ENCODE measurements around the gene FBXO48.

The FBXO48 gene

GRCh38 chr2:68487773-68488355 lies 20.8 kb upstream of the FBXO48 start:
- in situ Hi-C loops (cut with MboI; ENCODE audit: low sequenced_read_pairs) = no loop called here
- DNase-seq (ENCODE audit: low spot score in 2 of 2) = peak in 1 of 2 experiments; percentile 51
- no peak overlapping the region for H3K4me3 ChIP-seq
- H3K27me3 ChIP-seq (ENCODE audit: low read depth) = no peaks in the 10 kb centered on the region; the same call in 1 of the 2 replicates
- no peaks in the 10 kb centered on the region for H3K9me3 ChIP-seq
- H3K4me1 ChIP-seq = no peaks in the 10 kb centered on the region
- no peaks in the 10 kb centered on the region for H3K36me3 ChIP-seq (replicated peaks)

- no peaks in the 10 kb centered on the region for H3K9me3 ChIP-seq
- in situ Hi-C loops (cut with MboI; ENCODE audit: low sequenced_read_pairs) = no loop called here
These were observed 15.9 kb upstream of the FBXO48 start for GRCh38 chr2:68483011-68483410.

GRCh38 chr2:68482296-68482820 lies 15.3 kb upstream of the FBXO48 start:
- no peaks in the 10 kb centered on the region; the same call in 1 of the 2 replicates for H3K27me3 ChIP-seq (ENCODE audit: low read depth)
- no peak for DNase-seq (ENCODE audit: low spot score in 2 of 2)
- no peaks in the 10 kb centered on the region for H3K36me3 ChIP-seq (replicated peaks)
- no peaks in the 10 kb centered on the region for H3K9me3 ChIP-seq
- in situ Hi-C loops (cut with MboI; ENCODE audit: low sequenced_read_pairs) = no loop called here
- no peak overlapping the region for H3K4me3 ChIP-seq
- no peaks in the 10 kb centered on the region for H3K4me1 ChIP-seq

More at GRCh38 chr2:68483011-68483410, 15.9 kb upstream of the FBXO48 start:
- H3K4me1 ChIP-seq = no peaks in the 10 kb centered on the region
- DNase-seq (ENCODE audit: low spot score in 2 of 2) = no peak
- H3K27me3 ChIP-seq (ENCODE audit: low read depth) = no peaks in the 10 kb centered on the region; the same call in 1 of the 2 replicates
- H3K36me3 ChIP-seq (replicated peaks) = no peaks in the 10 kb centered on the region
- no peak overlapping the region for H3K4me3 ChIP-seq

DNA sequence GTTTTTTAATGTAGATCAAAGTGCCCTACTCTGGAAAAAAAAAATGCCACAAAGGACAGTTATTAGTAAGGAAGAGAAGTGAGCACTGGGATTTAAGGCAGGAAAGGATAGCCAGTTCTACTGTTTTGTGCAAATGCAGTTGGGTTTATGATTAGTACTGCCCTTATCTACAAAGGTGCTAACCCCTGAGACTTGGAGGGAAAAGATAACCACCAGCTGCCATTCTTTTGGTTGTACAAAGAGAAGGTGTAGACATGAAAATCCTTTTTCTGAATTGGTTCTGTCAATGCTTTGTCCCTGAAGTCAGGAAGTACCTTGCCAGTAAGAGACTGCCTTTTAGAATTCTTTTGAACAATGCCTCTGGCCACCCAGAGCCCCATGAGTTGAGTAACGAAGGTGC lies 11.6 kb upstream of the FBXO48 start:
- Histone ChIP-seq H3K4me3 (no peak overlapping the region), H3K36me3 (replicated peaks) (no peaks in the 10 kb centered on the region), H3K27me3 (ENCODE audit: low read depth) (no peaks in the 10 kb centered on the region), H3K9me3 (no peaks in the 10 kb centered on the region), H3K4me1 (no peaks in the 10 kb centered on the region)
- in situ Hi-C loops (cut with MboI; ENCODE audit: low sequenced_read_pairs) = no loop called here
- no peak for DNase-seq (ENCODE audit: low spot score in 2 of 2)

DNA sequence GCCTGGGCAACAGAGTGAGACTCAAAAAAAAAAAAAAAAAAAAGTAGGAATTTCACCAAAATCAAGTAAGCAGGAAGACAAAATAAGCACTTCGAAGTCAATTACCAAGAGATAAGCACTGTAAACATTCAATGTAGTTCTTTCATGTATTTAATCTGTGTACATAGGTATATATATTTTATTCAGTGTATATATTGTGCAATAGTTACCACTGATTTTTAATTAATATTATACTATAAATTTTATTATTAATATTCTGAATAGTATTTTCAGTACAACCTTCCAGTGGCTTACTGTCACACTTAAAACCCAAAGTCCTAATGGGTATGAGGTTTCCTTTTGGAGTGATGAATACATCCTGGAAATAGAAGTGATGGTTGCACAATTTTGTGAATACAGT lies 9.4 kb upstream of the FBXO48 start:
- Histone ChIP-seq H3K4me1 (no peaks in the 10 kb centered on the region), H3K36me3 (replicated peaks) (no peaks in the 10 kb centered on the region), H3K9me3 (no peaks in the 10 kb centered on the region), H3K27me3 (ENCODE audit: low read depth) (no peaks in the 10 kb centered on the region), H3K4me3 (no peak overlapping the region)
- in situ Hi-C loops (cut with MboI; ENCODE audit: low sequenced_read_pairs) = no loop called here
- DNase-seq (ENCODE audit: low spot score in 2 of 2) = no peak

GRCh38 chr2:68475576-68475975 lies 8.5 kb upstream of the FBXO48 start:
- H3K36me3 ChIP-seq (replicated peaks) = no peaks in the 10 kb centered on the region
- H3K27me3 ChIP-seq (ENCODE audit: low read depth) = no peaks in the 10 kb centered on the region
- H3K4me1 ChIP-seq = no peaks in the 10 kb centered on the region
- H3K9me3 ChIP-seq = no peaks in the 10 kb centered on the region
- DNase-seq (ENCODE audit: low spot score in 2 of 2) = no peak
- in situ Hi-C loops (cut with MboI; ENCODE audit: low sequenced_read_pairs) = no loop called here
- H3K4me3 ChIP-seq = no peak overlapping the region

DNA sequence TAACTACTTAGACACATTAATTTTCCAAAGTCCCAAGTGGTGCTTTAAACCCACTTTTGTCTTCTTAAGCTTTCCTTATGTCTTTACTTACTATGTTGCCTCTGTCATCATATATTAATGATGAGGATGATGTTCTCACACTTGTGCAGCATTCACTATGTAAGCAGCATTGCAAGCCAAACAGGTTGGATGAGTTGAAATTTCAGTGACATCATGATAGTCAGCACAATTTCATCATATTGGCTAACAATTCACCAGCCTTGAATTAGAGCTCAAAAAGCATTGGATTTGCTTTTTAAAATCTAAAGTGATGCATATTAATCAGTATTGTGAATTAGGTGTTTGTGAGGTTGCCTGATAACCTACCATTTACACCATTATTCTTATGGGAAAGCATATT lies 8.0 kb upstream of the FBXO48 start:
- H3K4me1 ChIP-seq = 0 out of 2 replicates have a peak, but pooled peaks cover 1% of the 10 kb centered on the region
- DNase-seq (ENCODE audit: low spot score in 2 of 2) = no peak
- in situ Hi-C loops (cut with MboI; ENCODE audit: low sequenced_read_pairs) = no loop called here

DNA sequence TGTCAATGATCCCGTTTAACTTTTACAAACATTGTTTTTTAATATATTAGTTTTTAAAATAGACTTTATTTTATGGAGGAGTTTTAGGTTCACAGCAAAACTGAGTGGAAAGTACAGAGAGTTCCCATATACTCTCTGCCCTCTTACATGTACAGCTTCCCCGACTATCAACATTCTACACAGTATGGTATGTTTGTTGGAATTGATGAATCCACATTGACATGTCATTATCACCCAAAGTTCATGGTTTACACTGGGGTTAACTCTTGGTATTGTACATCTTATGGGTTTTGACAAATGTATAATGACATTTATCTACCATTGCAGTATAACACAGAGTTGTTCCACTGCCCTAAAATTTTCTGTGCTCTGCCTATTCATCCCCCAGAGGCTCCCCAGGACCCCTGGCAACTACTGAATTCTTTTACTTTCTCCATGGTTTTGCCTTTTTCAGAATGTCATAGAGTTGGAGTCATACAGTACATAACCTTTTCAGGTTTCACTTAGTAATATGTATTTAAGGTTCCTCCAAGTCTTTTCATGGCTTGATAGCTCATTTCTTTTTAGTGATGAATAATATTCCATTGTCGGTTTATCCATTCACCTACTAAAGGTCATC lies 5.8 kb upstream of the FBXO48 start:
- H3K27me3 ChIP-seq (ENCODE audit: low read depth) = no peaks in the 10 kb centered on the region
- no peak for DNase-seq (ENCODE audit: low spot score in 2 of 2)
- no peaks in the 10 kb centered on the region for H3K36me3 ChIP-seq (replicated peaks)
- no peaks in the 10 kb centered on the region for H3K9me3 ChIP-seq
- H3K4me3 ChIP-seq = no peak overlapping the region
- in situ Hi-C loops (cut with MboI; ENCODE audit: low sequenced_read_pairs) = loop anchor here (25.0 kb wide), 2 partner anchors 264 to 839 kb away; partner anchors contain the start of gene ARHGAP25
- peaks cover 15% of the 10 kb centered on the region for H3K4me1 ChIP-seq

More for the DNA sequence above, 8.0 kb upstream of the FBXO48 start:
- Histone ChIP-seq H3K4me3 (no peak overlapping the region), H3K9me3 (no peaks in the 10 kb centered on the region), H3K36me3 (replicated peaks) (no peaks in the 10 kb centered on the region), H3K27me3 (ENCODE audit: low read depth) (no peaks in the 10 kb centered on the region)

- H3K9me3 ChIP-seq = no peaks in the 10 kb centered on the region
- in situ Hi-C loops (cut with MboI; ENCODE audit: low sequenced_read_pairs) = loop anchor here (25.0 kb wide), 2 partner anchors 266 to 841 kb away; partner anchors contain the start of gene ARHGAP25
- peaks cover 15% of the 10 kb centered on the region for H3K4me1 ChIP-seq
- no peak for DNase-seq (ENCODE audit: low spot score in 2 of 2)
- H3K27me3 ChIP-seq (ENCODE audit: low read depth) = no peaks in the 10 kb centered on the region
- H3K36me3 ChIP-seq (replicated peaks) = no peaks in the 10 kb centered on the region
- H3K4me3 ChIP-seq = no peak overlapping the region
These were observed 4.3 kb upstream of the FBXO48 start for GRCh38 chr2:68471385-68471784.

GRCh38 chr2:68469935-68470334 lies 2.8 kb upstream of the FBXO48 start:
- DNase-seq (ENCODE audit: low spot score in 2 of 2) = peak in 1 of 2 experiments; percentile 60
- Histone ChIP-seq H3K36me3 (replicated peaks) (no peaks in the 10 kb centered on the region), H3K9me3 (no peaks in the 10 kb centered on the region), H3K4me1 (peaks cover 15% of the 10 kb centered on the region), H3K4me3 (no peak overlapping the region), H3K27me3 (ENCODE audit: low read depth) (no peaks in the 10 kb centered on the region)
- in situ Hi-C loops (cut with MboI; ENCODE audit: low sequenced_read_pairs) = loop anchor here (10.0 to 25.0 kb wide), 3 partner anchors 267 to 842 kb away; partner anchors contain the start of gene ARHGAP25

DNA sequence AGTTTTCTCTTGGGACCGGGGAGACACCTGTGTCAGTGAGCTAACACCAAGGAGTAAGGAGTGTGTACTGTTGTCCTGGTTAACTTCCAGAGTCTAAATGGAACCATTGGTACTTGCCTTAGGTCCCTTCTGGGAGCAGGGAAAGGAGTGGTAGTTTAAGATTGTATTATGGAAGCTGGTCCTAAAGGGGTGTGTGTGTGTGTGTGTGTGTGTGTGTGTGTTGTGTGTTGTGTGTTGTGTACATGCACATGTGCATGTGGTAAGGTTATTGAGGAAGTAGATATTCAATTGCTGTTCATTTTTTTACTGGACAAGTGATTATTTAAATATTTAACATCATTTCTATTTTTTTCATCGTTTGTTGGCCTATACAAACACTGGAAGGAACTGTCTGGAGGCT lies 1.7 kb upstream of the FBXO48 start:
- H3K9me3 ChIP-seq = no peaks in the 10 kb centered on the region
- H3K36me3 ChIP-seq (replicated peaks) = no peaks in the 10 kb centered on the region; the same call in 1 of the 2 replicates
- H3K4me3 ChIP-seq = no peak overlapping the region
- H3K27me3 ChIP-seq (ENCODE audit: low read depth) = no peaks in the 10 kb centered on the region
- in situ Hi-C loops (cut with MboI; ENCODE audit: low sequenced_read_pairs) = loop anchor here (10.0 to 25.0 kb wide), 3 partner anchors 268 to 844 kb away; partner anchors contain the start of gene ARHGAP25
- no peak for DNase-seq (ENCODE audit: low spot score in 2 of 2)
- peaks cover 15% of the 10 kb centered on the region for H3K4me1 ChIP-seq

DNA sequence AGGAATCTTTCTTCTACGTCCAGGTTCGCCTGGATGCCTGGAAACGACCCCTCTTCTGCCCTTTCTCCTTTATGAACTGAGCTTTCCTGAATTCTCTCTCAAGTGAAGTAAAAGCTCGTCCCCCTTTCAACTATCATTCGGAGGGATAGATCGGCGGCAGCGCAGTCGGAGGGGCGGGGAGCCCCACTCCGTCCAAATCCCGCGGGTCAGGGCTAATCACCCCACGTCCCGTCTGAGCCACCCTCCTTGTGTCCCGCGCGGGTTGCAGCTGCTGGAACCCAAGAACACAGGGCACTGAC lies 367 bp downstream of the FBXO48 start:
- Histone ChIP-seq H3K4me1 (peaks cover 15% of the 10 kb centered on the region), H3K27me3 (ENCODE audit: low read depth) (no peaks in the 10 kb centered on the region), H3K36me3 (replicated peaks) (no peaks in the 10 kb centered on the region; the same call in 1 of the 2 replicates), H3K4me3 (peak overlapping the region; percentile 88), H3K9me3 (no peaks in the 10 kb centered on the region)
- no peak for DNase-seq (ENCODE audit: low spot score in 2 of 2)
- in situ Hi-C loops (cut with MboI; ENCODE audit: low sequenced_read_pairs) = loop anchor here (10.0 to 25.0 kb wide), 3 partner anchors 271 to 846 kb away; partner anchors contain the start of gene ARHGAP25

- Histone ChIP-seq H3K36me3 (replicated peaks) (no peaks in the 10 kb centered on the region; the same call in 1 of the 2 replicates), H3K9me3 (no peaks in the 10 kb centered on the region), H3K4me3 (peak overlapping the region; percentile 88), H3K27me3 (ENCODE audit: low read depth) (no peaks in the 10 kb centered on the region), H3K4me1 (peaks cover 15% of the 10 kb centered on the region)
- in situ Hi-C loops (cut with MboI; ENCODE audit: low sequenced_read_pairs) = loop anchor here (10.0 to 25.0 kb wide), 3 partner anchors 271 to 846 kb away; partner anchors contain the start of gene ARHGAP25
- peak; percentile 13 to 21 for DNase-seq (ENCODE audit: low spot score in 2 of 2)
These were observed 725 bp downstream of the FBXO48 start for GRCh38 chr2:68466361-68466777.

Data from HAP-1 (cell line).